ENCODE results near the gene SMYD3. TPM values are rescaled to one million over a fixed set of nuclear protein-coding genes. Genes with fewer than 3 reads are reported as not detected.

SMYD3 gene
- total RNA-seq: 23.5 TPM

DNA sequence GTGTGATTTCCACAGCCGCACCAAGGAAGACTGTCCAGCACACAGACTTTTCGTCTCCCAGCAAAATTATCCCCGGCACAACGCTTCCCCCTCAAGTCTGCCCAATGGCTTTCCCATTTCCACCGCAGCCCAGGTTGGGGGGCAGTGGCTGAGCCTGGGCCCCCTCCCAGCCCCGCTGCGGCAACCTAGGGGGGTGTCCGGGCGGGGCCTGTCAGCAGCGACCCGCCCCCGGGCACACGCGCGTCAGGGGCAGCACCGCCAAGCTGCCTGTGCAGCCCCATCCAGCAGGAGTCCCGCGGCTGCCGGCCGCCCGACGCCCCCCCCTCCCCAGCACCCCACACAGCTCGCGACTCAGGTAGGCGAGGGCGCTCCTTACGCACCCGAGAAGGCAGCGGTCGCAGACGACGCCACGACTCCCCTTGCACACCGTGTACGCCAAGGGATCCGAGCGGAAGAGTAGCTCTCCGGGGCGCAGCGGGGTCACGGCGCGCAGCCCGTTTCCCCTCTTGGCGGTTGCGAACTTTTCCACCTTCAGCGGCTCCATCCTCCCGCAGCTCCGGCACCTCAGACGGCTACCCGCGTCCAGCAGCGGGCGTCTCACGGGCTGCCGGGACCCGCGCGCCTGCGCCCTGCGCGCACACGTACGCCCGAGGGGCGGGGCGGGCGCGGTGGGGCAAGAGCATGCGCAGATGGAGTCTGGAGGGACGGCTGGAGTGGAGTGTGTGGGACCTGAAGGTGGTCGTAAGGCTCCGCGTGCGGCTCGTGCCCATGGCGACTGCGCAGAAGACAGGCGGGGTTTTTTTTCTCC, at the start of gene SMYD3:
Gene SMYD3, minus strand, starts transcription at position 606 of the 808 bp plus-strand sequence.
- peak; percentile 93 for DNase-seq

DNA sequence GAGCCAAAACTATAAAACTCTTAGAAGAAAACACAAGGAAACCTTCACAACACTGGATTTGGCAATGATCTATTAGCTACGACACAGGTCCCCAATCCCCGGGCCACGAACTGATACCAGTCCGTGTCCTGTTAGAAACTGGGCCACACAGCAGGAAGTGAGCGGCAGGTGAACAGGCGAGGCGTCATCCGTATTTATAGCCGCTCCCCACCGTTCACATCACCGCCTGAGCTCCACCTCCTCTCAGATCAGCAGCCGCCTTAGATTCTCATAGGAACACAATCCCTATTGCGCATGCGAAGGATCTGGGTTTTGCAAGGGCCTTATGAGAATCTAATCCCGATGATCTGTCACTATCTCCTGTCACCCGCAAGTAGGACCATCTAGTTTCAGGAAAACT, 47.1 kb upstream of the SMYD3 start:
- DNase-seq: no peak

DNA sequence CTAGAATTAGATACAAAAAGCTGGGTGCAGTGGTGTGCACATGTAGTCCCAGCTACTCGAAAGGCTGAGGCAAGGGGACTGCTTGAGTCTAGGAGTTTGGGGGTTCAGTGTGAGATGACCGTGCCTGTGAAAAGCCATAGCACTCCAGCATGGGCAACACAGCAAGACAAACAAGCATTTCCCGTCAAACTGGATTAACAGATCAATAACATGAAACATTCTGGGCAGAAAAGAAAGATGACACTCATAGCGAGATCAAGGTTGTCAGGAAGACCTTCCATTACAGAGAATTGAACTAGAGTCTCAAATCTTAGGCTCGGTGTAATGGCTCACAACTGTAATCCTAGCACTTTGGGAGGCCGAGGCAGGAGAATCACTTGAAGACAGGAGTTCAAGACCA, 45.0 kb upstream of the SMYD3 start:
- no peak for DNase-seq

DNA sequence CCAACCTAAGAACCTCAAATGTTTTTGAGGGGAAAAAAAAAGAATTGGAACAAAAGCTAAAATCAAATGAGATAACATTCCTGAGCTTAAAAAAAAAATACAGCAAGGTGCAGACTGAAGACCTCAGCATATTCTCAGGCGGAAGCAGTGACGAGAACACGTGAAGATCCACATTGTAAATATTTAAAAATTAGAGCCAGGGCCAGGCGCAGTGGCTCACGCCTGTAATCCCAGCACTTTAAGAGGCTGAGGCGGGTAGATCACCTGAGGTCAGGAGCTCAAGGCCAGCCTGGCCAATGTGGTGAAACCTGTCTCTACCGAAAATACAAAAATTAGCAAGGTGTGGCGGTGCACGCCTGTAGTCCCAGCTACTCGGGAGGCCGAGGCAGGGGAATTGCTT, 43.3 kb upstream of the SMYD3 start:
- DNase-seq: no peak

DNA sequence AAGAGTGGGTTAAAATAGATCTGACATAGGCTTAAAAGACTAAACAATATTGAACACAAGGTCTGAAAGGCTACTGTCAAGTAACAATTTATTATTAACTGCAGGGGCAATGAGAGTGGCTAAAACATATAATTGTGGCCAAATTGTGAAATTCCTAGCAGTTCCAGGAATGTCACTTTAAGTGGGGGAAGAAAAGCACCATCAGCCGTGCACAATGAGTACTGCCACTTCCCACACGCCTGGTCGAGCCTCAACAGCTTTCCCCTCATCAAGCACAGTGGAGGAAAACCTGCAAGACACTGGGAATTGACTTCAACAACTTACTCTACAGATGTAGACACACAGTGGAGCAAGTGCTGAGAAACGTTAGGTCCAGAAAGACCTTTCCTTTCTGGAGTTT, 42.6 kb upstream of the SMYD3 start:
- DNase-seq: no peak

DNA sequence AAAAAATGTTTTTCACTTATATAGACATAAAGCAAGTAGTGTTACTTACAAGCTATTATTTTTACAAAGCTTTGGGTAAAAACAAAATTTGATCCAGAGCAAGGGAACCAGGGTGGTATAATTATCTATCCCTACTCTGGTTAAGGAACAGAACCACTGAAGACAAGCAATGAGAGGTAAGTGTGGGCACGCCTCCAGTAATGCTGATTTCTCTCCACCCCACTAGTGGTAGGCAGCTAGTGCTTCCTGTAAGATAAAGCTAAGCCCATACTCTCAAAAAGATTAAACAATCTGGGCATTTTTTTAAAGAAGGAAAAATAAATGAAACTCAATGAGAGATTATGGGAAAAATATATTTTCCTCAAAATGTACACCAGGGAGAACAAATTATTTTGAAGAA, 36.9 kb upstream of the SMYD3 start:
- no peak for DNase-seq

DNA sequence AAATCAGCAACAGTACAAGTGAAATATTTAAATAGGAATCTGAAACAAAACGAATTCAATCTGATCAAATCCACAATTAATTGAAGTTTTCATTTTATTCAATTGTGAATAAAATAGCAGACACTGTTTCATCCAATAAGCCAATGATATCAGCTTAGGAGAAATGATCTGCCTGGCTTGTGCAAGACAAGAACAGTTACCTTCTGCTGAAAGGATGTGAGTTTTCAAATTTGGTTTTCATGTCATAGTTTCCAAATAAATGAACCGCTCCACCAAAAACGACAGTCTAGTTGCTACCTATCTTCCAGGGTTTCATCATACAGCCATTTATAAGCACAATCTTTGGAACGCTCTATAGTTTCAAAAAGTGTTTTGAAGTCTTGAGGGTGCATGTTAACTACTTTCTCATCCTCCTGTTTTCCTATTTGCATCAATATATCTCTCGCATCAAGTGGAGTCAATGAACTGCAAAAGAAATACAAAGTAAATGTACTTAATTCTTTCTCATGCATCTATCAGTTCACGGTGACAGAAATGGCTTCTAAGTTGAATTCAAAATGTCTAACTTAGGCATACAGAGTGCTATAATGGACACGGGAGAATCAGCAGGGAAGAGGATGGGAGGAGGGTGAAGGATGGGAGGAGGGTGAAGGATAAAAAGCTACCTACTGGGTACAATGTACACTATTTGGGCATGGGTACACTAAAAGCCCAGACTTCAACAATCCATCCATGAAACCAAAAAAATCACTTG, 33.8 kb upstream of the SMYD3 start:
- no peak for DNase-seq

DNA sequence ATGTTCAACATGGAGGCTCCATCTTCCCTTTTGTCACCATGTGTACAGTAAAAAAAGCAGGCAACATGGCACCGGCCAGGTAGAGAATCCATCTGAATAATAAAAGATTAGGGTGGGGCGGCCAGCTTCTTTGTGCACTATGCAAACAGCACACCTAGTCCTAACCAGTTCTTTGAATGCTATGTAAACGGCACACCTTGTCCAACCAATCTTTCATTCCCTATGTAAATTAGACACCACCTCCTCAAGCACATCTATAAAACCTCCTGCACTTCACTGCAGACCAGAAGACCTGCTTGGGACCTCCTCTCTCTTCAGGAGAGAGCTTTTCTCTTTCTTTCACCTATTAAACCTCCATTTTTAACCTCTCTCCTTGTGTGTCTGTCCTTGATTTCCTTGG, 30.8 kb upstream of the SMYD3 start:
- no peak for DNase-seq

DNA sequence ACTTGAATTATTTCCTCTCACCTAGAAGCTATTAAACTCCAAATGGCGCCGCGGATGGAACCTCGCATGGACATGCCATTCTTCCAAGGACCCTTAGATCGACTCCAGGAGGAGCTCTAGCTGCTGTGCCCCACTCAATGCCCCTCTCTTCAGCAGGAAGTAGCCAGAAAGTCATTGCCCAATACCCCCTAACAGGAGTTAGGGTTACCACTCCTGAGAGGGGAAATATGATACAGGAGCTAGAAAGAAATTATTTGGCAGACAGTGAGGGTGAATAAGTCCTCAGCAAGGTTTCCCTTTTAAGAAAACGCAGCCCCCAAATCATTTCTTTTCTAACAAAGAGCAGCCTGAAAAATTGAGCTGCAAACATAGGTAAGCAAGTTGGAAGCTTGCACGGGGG, 30.4 kb upstream of the SMYD3 start:
- DNase-seq: no peak

DNA sequence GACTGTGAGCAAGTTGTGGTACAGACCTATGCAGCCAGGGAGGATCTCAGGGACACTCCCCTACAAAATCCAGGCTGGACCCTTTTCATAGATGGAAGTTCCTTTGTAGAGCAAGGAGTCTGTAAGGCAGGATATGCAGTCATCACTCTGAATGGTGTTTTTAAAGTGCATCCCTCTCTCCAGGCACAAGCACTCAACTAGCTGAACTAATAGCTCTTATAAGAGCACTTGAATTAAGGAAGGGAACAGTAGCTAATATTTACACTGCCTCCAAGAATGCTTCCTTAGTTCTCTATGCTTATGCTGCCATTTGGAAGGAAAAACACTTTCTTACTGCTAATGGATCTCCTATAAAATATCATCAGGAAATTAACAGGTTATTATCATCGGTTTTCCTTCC, 27.0 kb upstream of the SMYD3 start:
- no peak for DNase-seq

DNA sequence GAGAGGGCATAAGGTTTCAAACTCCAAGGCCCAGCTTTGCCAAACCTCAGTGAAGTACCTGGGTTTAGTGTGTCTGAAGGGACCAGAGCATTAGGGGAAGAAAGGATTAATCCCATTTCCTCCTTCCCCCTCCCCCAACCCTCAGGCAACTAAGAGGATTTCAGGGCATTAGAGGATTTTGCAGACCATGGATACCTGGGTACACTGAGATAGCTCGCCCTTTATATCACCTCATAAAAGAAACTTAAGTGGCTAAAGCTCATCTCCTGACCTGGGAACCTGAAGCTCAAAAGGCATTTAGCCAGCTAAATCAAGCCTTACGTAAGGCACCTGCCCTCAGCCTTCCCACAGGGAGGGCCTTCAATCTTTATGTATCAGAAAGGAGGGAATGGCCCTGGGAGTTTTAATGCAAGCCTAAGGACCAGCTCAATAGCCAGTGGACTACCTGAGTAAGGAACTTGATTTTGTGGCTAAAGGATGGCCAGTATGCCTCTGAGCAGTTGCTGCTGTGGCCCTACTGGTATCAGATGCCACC, 26.4 kb upstream of the SMYD3 start:
- DNase-seq: no peak

DNA sequence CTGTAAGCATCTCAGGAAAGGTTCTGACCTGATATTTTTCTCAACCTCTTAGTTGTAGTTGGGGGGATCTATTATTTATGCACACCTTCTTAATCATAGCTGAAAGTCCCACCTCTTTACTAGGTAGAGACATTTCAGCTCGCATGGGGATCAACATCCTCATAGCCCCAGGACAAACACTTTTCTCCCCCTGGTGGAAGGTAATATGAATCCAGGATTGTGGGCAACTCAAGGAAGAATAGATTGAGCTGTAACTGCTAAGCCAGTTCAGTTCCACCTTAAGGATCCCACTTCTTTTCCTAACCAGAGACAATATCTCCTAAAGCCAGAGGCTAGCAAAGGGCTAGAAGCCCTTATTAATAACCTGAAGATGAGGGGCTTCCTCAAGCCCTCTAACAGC, 25.4 kb upstream of the SMYD3 start:
- no peak for DNase-seq

DNA sequence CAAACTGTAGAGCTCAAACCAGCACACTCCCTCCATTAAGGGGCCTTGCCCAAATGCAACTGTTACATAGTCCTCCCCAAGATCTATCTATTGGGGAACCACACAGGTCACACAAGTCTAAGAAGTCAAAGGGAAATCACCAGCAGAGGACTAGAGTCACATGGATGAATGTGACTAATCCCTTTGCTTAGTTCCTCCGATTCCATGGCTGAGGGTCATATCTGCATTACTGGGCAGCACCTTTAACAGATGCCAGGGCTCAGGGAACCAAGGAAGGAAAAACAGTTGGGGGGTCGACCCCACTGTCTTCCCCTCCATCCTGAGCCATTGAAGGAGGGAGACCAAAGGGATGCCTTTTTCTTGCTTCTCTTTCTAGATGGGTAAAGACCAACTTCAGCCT, 23.4 kb upstream of the SMYD3 start:
- no peak for DNase-seq

DNA sequence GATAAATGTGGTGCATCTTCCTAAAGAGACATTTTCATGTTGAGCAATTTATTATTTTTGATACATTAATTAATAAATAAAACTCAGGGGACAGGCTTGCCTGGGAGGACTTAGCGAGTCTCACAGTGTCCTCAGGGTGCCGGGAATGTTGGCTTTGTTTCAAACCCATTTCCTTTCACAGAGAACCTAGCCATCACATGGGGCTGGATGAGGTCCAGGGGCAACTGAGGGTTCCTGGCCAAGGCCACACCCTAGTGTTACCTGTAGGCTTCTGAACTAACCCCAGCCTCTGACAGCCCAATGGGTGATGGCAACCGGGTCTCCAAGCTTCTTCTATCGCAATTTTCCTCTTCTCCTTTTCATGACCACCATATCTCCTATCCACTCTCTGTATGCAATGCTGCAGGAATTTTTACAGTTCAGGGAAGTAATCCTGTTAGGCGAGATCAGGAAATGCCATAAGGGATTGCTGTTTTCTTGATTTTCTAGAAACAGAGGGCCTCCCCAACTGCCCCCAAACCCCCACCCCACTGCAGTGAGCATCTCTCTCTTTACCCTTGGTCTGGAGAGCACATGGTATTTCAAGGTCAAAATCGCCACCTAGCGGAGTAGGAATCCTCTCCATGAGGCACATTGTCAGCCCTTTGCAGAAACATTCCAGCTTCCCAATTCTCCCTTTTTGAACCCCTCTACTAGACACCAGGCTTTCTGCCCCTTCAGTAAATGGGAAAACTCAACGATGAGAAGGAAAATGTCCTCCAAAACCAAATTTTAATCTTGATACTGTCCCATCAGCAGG, 22.1 kb upstream of the SMYD3 start:
- DNase-seq: no peak

DNA sequence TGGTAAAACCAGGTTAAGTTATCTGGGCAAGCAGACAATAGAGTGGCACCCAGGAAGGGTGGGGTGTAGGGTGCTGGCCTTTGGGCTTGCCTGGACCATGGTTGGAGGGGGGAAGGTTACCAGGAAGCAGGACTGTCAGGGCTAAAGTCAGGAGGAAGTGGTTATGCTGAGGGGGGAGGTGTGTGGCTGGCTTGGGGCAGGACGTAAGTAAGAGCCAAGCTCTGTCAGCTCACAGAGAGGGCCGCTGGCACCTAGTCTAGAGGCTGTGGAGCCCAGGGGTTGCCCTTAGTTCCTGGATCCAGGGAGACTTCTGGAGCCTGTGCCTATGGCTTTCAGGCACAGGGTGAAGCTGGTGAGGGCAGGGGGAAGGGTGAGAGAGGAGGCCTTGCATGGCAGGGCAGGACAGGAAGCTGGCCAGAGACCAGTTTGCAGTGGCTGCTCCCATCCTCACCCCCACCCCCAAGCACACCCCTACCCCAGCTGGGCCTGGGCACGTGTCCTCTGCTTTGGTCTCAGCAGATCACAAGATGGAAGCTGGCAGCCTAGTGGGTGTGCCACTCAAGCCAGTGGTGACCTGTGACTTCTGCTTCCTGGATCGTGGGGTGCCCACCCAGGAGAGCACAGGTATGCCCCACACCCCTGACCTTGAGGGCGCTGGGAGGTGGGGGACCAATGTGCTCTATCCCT, 20.5 kb upstream of the SMYD3 start:
- no peak for DNase-seq

DNA sequence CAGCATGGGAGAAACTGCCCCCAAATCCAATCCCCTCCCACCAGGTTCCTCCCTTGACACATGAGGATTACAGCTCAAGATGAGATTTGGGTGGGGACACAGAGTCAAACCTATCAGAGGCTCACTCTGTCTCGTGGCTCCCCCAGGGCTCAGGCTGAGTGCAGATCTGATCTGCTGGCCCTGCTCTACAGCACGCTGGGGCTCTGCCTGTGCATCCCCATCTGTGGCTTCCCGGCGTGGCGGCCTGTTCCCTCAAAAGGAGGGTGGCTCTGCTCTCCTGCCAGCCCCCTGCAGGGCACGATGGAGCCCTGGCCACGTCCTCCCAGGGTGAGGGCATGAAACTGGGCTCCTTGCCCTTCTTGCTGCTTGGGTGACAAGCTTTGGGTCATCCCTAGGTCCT, 19.8 kb upstream of the SMYD3 start:
- DNase-seq: no peak

DNA sequence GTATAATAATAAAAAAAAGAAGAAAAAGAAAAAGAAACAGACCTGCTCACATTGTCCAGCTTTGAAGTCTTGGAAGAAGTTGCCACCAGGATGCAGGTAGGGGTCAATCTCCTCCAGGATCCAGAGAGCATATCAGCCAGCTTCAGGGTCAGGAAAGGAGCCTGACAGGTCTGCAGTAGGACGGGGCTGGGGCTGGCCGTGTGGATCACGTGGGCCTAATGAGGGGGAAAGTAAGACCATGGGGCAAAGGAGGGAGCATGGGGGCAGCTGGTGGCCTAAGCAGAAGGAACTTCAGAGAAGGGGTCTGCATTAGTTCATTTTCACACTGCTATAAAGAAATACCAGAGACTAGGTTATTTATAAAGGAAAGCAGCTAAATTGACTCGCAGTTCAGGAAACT, 19.3 kb upstream of the SMYD3 start:
- no peak for DNase-seq

DNA sequence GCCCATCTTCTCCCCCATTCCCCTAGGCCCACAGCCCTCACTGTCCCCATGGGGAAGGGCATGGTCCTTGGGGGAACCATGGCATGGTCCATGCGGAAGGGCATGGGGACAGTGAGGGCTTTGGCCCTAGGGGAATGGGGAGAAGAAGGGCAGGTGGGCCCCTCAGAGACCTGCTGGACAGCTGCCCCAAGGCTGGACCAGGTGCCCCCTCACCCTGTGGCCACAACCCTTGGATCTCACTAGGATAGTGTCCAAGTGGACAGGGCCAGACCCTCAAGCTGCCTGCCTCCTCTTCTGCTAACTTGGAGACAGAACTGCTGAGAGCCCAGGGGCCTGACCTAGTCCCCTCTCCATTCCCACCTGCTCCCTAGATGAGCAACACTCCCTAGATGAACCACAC, 12.4 kb upstream of the SMYD3 start:
- no peak for DNase-seq

DNA sequence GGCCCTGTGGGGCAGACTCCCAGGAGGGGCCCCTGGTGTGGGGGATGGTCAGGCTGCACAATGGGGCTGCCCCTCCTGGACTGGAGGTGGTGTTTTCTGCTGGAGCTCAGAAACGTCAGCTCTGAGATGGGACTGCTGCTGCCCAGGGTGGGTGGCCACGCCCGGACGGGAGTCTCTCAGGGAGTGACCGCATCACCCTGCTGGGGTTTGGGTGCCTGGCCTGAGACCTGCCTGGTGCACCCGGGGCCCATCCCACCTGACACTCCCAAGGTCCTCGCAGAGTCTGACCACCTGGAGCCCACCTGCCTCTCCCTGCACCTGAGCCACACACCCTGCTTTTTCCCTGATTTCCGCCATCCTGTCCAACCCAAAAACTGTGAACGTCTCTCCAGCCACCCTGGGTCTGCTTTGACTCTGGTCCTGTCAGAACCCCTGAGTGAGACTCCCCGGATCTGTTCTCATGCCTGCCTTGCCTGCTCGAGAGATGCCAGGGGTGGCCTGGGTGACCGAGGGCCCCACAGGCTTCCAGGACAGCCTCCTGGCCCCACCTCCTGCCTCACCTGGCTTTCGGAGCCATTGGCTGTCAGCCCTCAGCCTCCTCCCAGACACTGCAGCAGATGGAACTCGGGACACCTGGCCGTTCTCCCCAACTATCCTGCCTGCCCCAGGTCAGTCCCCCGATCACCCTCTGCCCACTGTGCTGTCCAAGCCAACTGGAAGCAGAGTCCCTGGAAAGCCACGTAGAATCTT, 11.6 kb upstream of the SMYD3 start:
- DNase-seq: no peak

DNA sequence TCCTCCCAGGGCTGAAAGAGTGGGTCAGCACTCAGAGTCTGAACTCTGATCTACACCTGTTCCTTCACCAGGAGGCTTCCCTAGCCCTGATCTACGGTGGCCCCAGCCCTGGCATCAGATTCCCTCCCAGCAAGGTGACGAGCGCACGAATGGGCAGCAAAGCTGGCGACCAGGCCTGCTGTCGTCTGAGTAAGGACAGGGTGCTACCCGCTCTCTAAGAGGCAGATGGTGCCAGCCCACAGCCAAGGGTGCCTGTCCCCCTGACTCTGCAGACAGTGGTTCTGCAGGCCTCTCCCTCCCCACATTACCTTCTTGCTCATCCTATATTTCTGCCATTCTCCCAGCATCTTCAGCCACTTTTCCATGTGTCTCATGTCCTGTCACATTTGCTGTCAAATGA, 10.3 kb upstream of the SMYD3 start:
- no peak for DNase-seq

DNA sequence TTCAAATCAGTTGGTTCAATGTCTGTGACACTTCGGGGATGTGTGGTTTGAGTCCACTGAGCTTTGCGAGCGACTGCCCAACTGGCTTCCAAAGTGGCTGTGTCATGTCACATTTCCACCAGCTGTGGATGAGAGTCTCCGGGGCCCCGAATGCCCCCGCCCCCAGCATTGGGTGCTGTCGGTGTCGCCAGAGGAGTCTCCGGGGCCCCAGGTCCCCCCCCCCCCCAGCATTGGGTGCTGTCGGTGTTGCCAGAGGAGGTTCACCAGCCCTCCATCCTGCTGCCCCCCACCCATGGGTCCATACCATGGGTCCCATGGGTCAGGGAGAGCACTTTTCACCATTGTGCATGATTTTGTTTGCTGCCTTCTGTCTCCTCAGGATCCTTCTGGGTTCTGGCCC, 9.0 kb upstream of the SMYD3 start:
- no peak for DNase-seq

All from tongue (tissue), 2 donors.